ENCODE data around the gene NDUFC1.

The NDUFC1 gene

GRCh38 chr4:139312552-139313332 lies 10.5 kb upstream of the NDUFC1 start:
- peak overlapping the region; percentile 63 for H3K27ac Mint-ChIP-seq
- no peak overlapping the region for H3K4me3 Mint-ChIP-seq
- H3K4me1 Mint-ChIP-seq (ENCODE audit: low read depth): peaks cover 81% of the 10 kb centered on the region
- H3K27me3 Mint-ChIP-seq: no peaks in the 10 kb centered on the region
- H3K36me3 Mint-ChIP-seq (ENCODE audit: low read depth): peaks cover 36% of the 10 kb centered on the region
- H3K9me3 Mint-ChIP-seq: no peaks in the 10 kb centered on the region

- Mint-ChIP-seq H3K4me3 (peak overlapping the region; percentile 6), H3K27ac (peak overlapping the region; percentile 34), H3K9me3 (no peaks in the 10 kb centered on the region), H3K4me1 (ENCODE audit: low read depth) (peaks cover 82% of the 10 kb centered on the region), H3K27me3 (no peaks in the 10 kb centered on the region), H3K36me3 (ENCODE audit: low read depth) (peaks cover 35% of the 10 kb centered on the region)
Observed at GRCh38 chr4:139311909-139312308, 9.6 kb upstream of the NDUFC1 start.

- H3K4me3 Mint-ChIP-seq: no peak overlapping the region
- H3K27ac Mint-ChIP-seq: peak overlapping the region; percentile 21
- peaks cover 62% of the 10 kb centered on the region for H3K36me3 Mint-ChIP-seq (ENCODE audit: low read depth)
- H3K4me1 Mint-ChIP-seq (ENCODE audit: low read depth): peaks cover 74% of the 10 kb centered on the region
- no peaks in the 10 kb centered on the region for H3K9me3 Mint-ChIP-seq
- H3K27me3 Mint-ChIP-seq: no peaks in the 10 kb centered on the region
Observed at GRCh38 chr4:139304920-139305319, 2.6 kb upstream of the NDUFC1 start.

DNA sequence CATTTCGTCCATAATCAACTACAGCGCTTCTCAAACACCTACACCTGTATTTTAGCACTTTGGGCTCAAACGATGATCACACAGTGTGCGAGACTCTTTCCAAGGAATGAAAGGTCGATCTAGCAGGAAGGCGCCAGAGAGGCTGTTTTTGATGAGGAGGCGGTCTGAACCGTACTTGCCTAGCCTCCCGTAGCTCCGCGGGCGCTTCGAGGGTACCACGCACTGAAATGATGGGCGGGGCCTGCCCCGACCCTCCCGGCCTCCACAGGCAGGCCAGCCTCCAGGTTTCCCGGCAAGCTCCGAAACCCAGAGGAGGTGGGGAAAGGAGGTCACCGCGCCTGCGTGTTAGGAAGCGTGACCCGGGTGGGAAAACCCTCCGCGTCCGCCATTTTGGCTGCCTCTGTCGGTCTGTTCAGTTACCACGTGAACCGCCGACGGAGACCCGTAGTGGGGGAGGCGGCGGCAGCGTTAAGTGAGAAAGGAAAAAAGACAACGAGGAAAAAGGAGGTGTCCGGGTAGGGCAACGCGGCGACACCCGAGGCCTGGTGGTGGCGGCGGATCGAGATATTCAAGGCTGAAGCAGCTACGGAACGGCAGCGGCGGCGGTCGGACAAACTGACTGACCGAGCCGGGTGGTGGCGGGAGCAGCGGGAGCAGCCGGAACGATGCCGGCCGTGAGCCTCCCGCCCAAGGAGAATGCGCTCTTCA lies 1.0 kb downstream of the NDUFC1 start, which contains the start of gene NAA15:
TSS of gene NAA15 (plus strand) at position 393 of the 708 bp plus-strand sequence. CDS start at position 666, 273 bp downstream.
- Mint-ChIP-seq H3K27me3 (no peaks in the 10 kb centered on the region), H3K36me3 (ENCODE audit: low read depth) (peaks cover 43% of the 10 kb centered on the region), H3K4me1 (ENCODE audit: low read depth) (peaks cover 65% of the 10 kb centered on the region), H3K4me3 (peak within 1 kb of the TSS; percentile 99), H3K27ac (peak within 1 kb of the TSS; percentile 100), H3K9me3 (no peaks in the 10 kb centered on the region)

GRCh38 chr4:139300431-139301112 lies 1.7 kb downstream of the NDUFC1 start:
- Mint-ChIP-seq H3K4me3 (peak overlapping the region; percentile 99), H3K36me3 (ENCODE audit: low read depth) (peaks cover 36% of the 10 kb centered on the region), H3K27ac (peak overlapping the region; percentile 100), H3K9me3 (no peaks in the 10 kb centered on the region), H3K27me3 (no peaks in the 10 kb centered on the region), H3K4me1 (ENCODE audit: low read depth) (peaks cover 66% of the 10 kb centered on the region)

DNA sequence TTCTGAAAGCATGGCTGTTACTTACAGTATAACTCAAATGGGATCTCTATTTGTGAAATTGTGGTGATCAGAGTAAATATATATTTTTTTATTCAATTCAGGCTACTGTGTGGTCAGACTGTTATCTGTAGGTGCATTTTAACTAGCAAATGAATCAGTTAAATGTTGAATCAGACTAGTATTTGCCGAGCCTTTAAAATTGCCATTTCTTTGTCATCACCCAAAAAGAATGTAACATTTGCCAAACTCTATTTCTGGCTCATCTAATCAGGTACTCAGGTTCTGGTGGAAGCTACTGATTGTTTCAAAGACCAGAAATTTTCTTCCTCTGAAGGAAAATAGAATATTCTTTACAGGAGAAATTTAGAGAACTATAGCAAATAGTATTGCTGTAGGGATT lies 2.7 kb downstream of the NDUFC1 start:
- Mint-ChIP-seq H3K9me3 (no peaks in the 10 kb centered on the region), H3K36me3 (ENCODE audit: low read depth) (peaks cover 33% of the 10 kb centered on the region), H3K27ac (peak overlapping the region; percentile 100), H3K27me3 (no peaks in the 10 kb centered on the region), H3K4me3 (peak overlapping the region; percentile 99), H3K4me1 (ENCODE audit: low read depth) (peaks cover 61% of the 10 kb centered on the region)

- Mint-ChIP-seq H3K9me3 (no peaks in the 10 kb centered on the region), H3K4me3 (no peak overlapping the region), H3K27ac (no peak overlapping the region)
Observed at GRCh38 chr4:139297001-139297410, 5.3 kb downstream of the NDUFC1 start.

GRCh38 chr4:139295942-139296299 lies 6.4 kb downstream of the NDUFC1 start:
- Mint-ChIP-seq H3K9me3 (no peaks in the 10 kb centered on the region), H3K36me3 (ENCODE audit: low read depth) (peaks cover 27% of the 10 kb centered on the region), H3K27ac (peak overlapping the region; percentile 99), H3K4me1 (ENCODE audit: low read depth) (peaks cover 53% of the 10 kb centered on the region), H3K4me3 (peak overlapping the region; percentile 96), H3K27me3 (no peaks in the 10 kb centered on the region)

More at GRCh38 chr4:139297001-139297410, 5.3 kb downstream of the NDUFC1 start:
- no peaks in the 10 kb centered on the region for H3K27me3 Mint-ChIP-seq
- peaks cover 55% of the 10 kb centered on the region for H3K4me1 Mint-ChIP-seq (ENCODE audit: low read depth)
- peaks cover 30% of the 10 kb centered on the region for H3K36me3 Mint-ChIP-seq (ENCODE audit: low read depth)

- Mint-ChIP-seq H3K27me3 (no peaks in the 10 kb centered on the region), H3K9me3 (no peaks in the 10 kb centered on the region), H3K36me3 (ENCODE audit: low read depth) (peaks cover 28% of the 10 kb centered on the region), H3K4me1 (ENCODE audit: low read depth) (peaks cover 48% of the 10 kb centered on the region), H3K4me3 (peak overlapping the region; percentile 96), H3K27ac (peak overlapping the region; percentile 99)
Observed at GRCh38 chr4:139295206-139295941, 6.9 kb downstream of the NDUFC1 start.

DNA sequence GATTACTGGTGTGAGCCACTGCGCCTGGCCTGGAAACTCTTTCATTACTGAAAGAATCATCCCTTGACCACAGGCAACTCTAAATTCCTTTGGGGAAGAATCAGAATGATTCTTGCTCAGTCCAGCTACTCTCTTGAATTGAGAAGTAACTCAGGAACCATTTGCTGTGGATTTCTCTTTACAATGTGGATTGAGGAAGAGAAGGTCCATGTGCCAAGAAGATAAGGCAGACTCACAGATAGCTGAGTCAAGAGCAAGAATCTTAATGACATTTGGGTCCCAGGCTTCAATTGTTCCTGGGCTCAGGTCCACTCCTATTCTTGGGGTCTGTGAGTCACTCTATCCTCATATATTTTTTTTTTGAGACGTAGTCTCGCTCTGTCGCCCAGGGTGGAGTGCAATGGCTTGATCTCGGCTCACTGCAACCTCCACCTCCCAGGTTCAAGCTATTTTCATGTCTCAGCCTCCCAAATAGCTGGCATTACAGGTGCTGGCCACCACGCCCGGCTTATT lies 16.0 kb downstream of the NDUFC1 start:
- H3K4me3 Mint-ChIP-seq: no peak overlapping the region
- H3K36me3 Mint-ChIP-seq (ENCODE audit: low read depth): peaks cover 39% of the 10 kb centered on the region
- peaks cover 10% of the 10 kb centered on the region for H3K9me3 Mint-ChIP-seq
- H3K27me3 Mint-ChIP-seq: peaks cover 3% of the 10 kb centered on the region
- no peaks in the 10 kb centered on the region for H3K4me1 Mint-ChIP-seq (ENCODE audit: low read depth)
- H3K27ac Mint-ChIP-seq: no peak overlapping the region

- Mint-ChIP-seq H3K4me1 (ENCODE audit: low read depth) (peaks cover 9% of the 10 kb centered on the region), H3K27ac (no peak overlapping the region), H3K9me3 (peaks cover 10% of the 10 kb centered on the region), H3K36me3 (ENCODE audit: low read depth) (peaks cover 17% of the 10 kb centered on the region), H3K4me3 (no peak overlapping the region), H3K27me3 (peaks cover 37% of the 10 kb centered on the region)
Observed at GRCh38 chr4:139282721-139283075, 19.6 kb downstream of the NDUFC1 start.

DNA sequence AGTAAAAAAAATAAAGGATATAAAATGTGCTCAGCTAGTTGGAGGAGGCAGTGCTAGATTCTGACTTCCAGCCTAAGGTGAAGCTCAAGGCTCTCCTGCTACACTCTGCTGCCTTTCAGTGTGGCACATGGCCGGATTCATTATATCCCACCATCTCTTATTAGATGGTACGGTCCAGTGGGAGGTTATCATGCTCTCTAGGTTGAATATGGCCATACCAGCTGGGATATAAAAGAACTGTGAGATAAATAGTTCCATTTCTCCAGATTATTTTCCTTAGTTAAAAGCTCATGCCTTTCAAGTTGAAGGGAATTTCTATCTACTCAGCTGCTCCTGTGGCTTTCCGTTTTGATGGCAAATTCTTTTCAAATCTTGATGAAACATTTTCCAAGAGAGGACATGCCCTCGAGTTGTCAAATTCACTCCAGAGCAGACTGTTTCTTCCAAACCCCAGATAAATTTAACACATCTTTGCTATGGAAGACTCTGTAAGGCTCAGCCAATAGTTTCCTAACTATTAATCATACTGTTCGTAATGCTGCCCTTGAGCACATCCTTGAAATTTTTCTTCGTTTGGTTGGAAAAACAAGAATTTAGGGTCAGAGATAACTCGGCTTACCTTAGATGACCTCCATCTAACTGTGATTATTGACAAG lies 20.1 kb downstream of the NDUFC1 start:
- Mint-ChIP-seq H3K36me3 (ENCODE audit: low read depth) (peaks cover 17% of the 10 kb centered on the region), H3K4me3 (no peak overlapping the region), H3K4me1 (ENCODE audit: low read depth) (peaks cover 9% of the 10 kb centered on the region), H3K9me3 (peaks cover 10% of the 10 kb centered on the region), H3K27me3 (peaks cover 42% of the 10 kb centered on the region), H3K27ac (no peak overlapping the region)

DNA sequence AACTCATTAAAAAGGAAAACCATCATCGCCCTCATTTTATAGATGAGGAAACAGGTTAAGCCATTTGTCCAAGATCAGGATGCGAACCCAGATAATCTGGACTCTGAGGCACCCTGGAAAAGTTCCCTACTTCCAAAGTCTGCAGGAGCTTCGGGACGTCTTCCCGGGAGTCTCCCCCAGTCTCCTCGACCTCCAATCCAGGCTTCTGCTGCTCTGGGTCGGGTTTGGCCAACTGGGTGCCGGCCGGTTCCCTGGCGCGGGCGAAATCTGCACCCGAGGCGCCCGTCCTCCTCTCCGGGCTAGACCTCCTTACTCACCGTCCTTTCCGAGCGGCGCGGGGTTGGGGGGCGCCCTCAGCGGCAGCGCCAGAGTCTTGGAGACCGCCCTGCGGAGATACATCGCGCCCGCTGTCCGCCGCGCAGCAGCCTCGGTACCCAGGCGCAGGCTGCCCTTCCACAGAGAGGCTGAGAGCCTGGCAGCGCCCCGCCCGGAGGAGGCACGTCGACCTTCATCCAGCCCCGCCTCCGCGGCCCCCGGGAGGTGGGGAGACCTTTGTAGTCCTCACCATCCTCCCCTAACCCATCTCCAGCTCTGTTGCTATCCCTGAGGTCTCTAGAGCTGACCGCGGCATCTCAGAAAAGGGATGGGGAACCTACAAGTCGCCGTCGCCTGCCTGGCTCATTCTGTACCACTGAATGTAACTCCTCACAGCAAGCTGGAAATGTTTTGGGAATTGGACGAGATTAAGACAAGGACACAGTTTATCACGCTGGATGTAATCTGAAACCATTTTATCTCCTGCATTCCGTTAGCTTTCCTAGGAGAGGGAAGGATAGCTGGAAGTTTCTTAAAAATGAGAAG lies 22.3 kb downstream of the NDUFC1 start, which contains the start of gene MGARP:
TSS of gene MGARP (minus strand) at position 466 of the 861 bp plus-strand sequence. CDS start at position 399, 67 bp downstream.
- Mint-ChIP-seq H3K9me3 (peaks cover 5% of the 10 kb centered on the region), H3K4me1 (ENCODE audit: low read depth) (peaks cover 9% of the 10 kb centered on the region), H3K27me3 (peaks cover 57% of the 10 kb centered on the region), H3K36me3 (ENCODE audit: low read depth) (peaks cover 12% of the 10 kb centered on the region), H3K27ac (no peak within 1 kb of the TSS), H3K4me3 (peak within 1 kb of the TSS; percentile 78)

Measured in stimulated activated naive CD8-positive, alpha-beta T cell treated with anti-CD3 and anti-CD28 coated beads, Interleukin-15, Interleukin-2, amounts not matched to agents 100 ng/mL and 50 ng/mL, for 24 hours (primary cell).